ENCODE measurements around the gene COL13A1.

Gene COL13A1

DNA sequence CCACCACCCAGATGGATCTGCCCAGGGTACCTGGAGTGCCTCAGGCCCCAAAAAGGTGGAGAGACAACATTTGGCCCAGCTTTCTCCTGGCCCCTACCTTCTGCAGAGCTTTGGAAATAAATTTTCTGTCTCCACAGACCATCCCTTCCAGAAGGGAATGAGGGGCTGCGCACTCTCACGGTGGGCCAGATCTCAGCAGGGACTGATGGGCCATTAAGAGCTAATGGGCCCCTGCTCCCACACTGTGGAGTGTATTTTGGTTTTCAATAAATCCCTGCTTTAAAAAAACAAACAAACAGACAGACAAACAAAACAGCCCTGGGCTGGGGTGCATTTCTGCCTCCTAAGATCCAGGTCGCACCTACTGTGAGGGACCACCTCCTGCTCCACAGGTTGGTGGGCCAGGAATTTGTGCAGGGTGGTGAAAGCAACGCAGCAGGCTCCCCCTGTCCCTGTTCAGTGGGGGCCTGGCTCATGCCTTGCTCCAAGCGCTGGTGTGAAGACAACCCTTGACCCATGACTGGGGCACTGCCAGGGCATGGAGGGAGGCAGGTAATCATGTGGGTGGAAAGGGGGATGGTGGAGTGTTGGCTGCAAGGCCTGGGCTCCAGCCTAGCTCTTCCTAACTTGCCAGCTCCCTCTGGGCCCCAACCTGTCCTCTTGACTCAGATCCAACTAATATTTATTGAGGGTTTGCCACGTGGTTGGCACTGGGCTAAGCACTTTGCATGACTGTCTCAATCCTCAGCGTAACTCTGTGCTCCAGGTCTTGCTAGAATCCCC lies 88.5 kb downstream of the COL13A1 start:
- no peak for TF ChIP-seq CTCF (conservative IDR thresholded peaks at IDR 0.05; ENCODE audit: low read length)

DNA sequence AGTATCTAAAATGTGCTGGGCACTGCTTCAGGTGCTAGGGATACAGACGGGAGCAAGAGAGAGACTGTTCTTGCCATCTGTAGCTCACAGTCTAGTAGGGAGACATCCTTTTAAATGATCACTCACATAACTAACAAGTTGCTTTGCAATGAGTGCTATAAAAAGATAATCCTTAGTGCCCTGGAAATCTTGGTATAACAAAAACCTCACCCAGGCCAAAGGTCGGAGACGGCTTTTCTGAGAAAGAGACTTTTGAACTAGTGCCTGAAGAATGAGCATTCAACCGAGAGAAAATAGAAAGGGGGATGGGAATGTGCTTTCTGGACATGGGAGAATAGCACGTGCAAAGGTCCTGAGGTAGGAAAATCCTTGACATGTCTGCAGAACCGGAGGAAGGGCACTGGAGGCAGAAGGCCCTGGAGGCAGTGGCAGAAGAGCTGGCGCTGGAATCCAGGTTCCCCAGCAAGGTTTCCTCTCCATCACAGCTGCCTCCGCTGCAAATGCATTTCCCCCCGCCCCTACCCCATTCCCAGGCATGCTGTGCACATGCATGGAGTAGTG lies 89.4 kb downstream of the COL13A1 start:
- TF ChIP-seq CTCF (conservative IDR thresholded peaks at IDR 0.05; ENCODE audit: low read length): no peak
- H3K4me3 ChIP-seq (ENCODE audit: low read length): no peak overlapping the region
- DNase-seq (ENCODE audit: low read depth): no peak

More for the DNA sequence above, 88.5 kb downstream of the COL13A1 start:
- no peak overlapping the region for H3K4me3 ChIP-seq (ENCODE audit: low read length)
- no peak for DNase-seq (ENCODE audit: low read depth)

DNA sequence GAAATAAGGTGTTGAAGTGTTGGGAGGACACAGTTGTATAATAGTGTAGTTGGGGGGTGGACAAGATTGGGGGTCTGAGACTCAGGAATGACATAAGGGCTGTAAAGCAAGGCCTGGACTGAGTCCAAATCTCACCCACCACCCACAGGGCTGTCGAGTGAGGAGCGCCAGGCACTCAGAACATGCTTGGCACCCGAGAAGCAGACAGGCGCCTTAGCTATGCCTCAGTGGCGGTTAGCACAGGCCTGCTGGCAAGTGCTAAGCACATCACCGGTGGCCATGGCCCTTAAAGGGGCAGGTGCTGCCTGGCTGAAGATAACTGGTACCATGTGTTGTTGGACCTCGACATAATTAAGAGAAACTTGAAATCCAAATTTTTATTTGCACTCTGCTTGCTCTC lies 90.7 kb downstream of the COL13A1 start:
- TF ChIP-seq CTCF (conservative IDR thresholded peaks at IDR 0.05; ENCODE audit: low read length): no peak
- no peak for DNase-seq (ENCODE audit: low read depth)

GRCh38 chr10:69892816-69893215 lies 91.1 kb downstream of the COL13A1 start:
- H3K4me3 ChIP-seq (ENCODE audit: low read length): no peak overlapping the region
- TF ChIP-seq CTCF (conservative IDR thresholded peaks at IDR 0.05; ENCODE audit: low read length): no peak
- no peak for DNase-seq (ENCODE audit: low read depth)

More for the DNA sequence above, 90.7 kb downstream of the COL13A1 start:
- no peak overlapping the region for H3K4me3 ChIP-seq (ENCODE audit: low read length)

DNA sequence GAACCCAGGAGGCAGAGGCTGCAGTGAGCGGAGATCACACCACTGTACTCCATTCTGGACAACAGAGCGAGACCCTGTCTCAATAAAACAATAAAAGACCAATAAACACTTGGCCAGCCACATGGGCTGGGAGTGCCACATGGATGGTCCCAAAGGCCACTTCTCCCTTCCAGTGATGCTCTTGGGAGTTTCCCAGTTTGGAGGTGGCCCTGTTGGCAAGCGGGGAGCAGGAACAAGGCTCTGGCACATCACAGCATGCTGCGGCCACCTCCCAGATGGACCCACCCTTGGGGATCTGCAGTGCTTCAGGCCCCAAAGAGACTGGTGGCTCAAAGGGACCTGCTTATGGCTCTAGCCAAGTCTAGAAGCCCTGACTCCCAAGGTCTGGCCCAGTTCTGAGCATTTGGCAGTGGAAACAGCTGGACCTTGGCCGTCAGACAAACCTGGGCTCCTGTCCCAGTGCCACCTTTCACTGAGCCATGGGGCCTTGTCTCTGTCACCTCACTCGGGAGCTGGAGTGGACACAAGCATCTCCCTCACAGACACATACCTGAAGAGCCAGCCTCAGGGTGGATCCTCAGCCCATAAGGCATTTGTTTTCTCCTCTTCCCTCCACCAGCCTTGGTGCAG lies 91.7 kb downstream of the COL13A1 start:
- no peak for DNase-seq (ENCODE audit: low read depth)
- no peak overlapping the region for H3K4me3 ChIP-seq (ENCODE audit: low read length)
- TF ChIP-seq CTCF (conservative IDR thresholded peaks at IDR 0.05; ENCODE audit: low read length): no peak

GRCh38 chr10:69894156-69894555 lies 92.5 kb downstream of the COL13A1 start:
- no peak for TF ChIP-seq CTCF (conservative IDR thresholded peaks at IDR 0.05; ENCODE audit: low read length)
- no peak for DNase-seq (ENCODE audit: low read depth)
- no peak overlapping the region for H3K4me3 ChIP-seq (ENCODE audit: low read length)

DNA sequence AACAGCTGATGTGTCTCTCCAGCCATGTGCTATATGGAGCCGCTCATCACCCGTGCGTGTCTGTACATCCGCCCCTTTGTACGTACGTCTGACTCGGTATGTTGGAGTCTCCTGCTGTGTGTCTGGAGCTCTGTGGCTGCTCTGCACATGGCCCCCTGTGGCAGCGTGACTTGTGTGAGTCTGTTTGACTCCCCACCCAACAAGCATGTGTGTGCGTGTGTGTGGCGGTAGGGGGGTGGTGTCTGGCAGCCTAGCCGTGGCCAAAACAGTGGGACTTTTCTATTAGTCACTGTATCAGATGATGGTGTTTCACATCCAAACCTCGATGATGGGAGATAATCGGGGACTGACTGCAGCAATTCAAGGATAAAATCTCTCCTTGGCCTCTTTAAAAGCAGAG lies 94.1 kb downstream of the COL13A1 start:
- no peak overlapping the region for H3K4me3 ChIP-seq (ENCODE audit: low read length)
- DNase-seq (ENCODE audit: low read depth): peak; percentile 94
- no peak for TF ChIP-seq CTCF (conservative IDR thresholded peaks at IDR 0.05; ENCODE audit: low read length)
